ENCODE data around the gene CLTCL1.

The CLTCL1 gene

DNA sequence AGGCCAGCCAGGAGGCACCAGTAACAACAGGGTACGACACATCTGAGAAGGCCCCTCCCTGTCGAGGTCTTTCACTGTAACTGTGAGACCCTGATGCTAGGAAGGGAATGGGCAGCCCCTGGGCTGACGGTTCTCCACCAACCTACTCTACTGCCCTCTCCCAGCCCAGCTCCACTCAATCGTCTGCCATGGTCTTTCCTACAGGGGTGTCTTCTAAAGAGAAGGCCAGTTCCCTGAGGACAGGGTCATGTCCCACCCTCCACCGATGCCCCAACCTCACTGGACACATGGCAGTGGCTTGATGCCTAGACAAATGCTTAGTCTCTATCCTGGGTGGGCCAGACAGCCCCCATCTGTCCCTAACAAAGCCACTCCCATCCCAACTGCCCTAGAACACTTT lies 67.0 kb downstream of the CLTCL1 start:
- TF ChIP-seq, protein P1, sequence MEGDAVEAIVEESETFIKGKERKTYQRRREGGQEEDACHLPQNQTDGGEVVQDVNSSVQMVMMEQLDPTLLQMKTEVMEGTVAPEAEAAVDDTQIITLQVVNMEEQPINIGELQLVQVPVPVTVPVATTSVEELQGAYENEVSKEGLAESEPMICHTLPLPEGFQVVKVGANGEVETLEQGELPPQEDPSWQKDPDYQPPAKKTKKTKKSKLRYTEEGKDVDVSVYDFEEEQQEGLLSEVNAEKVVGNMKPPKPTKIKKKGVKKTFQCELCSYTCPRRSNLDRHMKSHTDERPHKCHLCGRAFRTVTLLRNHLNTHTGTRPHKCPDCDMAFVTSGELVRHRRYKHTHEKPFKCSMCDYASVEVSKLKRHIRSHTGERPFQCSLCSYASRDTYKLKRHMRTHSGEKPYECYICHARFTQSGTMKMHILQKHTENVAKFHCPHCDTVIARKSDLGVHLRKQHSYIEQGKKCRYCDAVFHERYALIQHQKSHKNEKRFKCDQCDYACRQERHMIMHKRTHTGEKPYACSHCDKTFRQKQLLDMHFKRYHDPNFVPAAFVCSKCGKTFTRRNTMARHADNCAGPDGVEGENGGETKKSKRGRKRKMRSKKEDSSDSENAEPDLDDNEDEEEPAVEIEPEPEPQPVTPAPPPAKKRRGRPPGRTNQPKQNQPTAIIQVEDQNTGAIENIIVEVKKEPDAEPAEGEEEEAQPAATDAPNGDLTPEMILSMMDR (IDR thresholded peaks at IDR 0.05; ENCODE audit: low read depth, low read length): no peak
- H3K4me3 ChIP-seq (ENCODE audit: low read depth, low read length): no peak overlapping the region

DNA sequence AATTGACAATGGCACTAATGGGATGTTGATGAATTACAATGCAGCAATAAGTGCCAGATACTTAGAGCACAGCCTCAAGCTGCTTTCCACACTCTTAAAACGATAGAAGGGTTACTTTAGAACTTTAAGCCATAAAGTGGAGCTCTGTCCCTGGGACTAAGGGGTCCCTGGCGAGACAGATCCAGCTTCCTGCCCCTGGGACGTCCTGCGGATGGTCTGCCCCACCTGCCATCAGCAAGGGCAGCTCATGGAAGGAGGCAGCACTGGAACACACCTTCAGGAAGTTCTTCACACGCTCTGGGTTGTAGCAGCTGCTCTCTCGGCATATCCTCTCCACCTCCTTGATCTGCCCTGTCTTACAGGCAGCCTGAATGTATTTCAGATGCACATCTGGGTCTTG lies 67.9 kb downstream of the CLTCL1 start:
- TF ChIP-seq, protein P1 (IDR thresholded peaks at IDR 0.05; ENCODE audit: low read depth, low read length): no peak
- H3K4me3 ChIP-seq (ENCODE audit: low read depth, low read length): no peak overlapping the region

DNA sequence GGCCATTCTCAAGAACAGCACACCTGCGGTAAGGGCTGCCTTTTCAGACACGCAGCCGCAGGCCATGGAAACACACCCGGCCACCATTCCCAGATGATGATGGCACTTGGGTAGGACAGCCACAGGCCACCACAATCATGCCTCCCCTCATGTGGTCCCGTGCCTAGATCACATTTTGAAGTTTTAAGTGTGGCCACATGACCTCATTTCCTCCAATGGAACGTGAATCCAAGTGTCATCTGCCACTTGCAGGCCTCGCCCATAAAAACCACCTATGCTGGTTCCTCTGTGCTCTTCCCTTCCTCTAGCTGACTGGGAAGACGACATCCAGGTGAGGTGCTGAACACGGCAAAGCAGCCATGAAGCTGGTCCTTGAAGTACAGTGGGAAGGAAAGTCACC lies 68.4 kb downstream of the CLTCL1 start:
- TF ChIP-seq, protein P1 (IDR thresholded peaks at IDR 0.05; ENCODE audit: low read depth, low read length): no peak
- no peak overlapping the region for H3K4me3 ChIP-seq (ENCODE audit: low read depth, low read length)

DNA sequence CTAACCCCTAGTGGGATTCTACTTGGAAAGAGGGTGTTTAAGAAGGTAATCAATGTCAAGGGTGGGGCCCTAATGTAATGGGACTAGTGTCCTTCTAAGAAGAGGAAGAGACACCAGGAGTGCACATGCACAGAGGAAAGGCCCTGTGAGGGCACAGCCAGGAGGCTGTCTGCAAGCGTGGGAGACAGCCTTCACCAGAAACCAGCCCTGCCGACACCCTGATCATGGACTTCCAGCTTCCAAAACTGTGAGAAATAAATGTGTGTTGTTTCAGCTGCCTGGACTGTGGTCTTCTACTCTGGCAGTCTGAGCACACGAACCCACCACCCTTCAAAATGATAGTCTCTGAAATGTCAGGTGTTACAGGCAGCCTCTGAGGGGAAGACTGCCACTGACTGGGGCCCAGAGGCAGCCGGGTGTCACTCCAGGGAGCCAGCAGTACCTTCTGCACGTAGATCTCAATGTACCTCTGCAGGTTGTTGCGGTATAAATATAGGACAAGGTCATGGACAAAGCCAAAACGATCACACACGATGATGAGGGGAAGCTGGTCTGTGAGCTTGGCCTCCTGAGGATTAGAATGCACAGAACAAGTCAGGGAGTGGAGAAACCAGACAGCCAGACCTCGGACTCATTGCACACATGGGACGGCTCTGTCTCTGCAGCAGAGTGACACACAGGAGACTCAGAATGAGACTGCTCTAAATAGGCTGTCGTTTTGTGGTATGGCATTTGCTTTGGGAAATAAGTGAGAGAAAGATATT lies 69.1 kb downstream of the CLTCL1 start:
- no peak overlapping the region for H3K4me3 ChIP-seq (ENCODE audit: low read depth, low read length)
- TF ChIP-seq, protein P1 (IDR thresholded peaks at IDR 0.05; ENCODE audit: low read depth, low read length): no peak

DNA sequence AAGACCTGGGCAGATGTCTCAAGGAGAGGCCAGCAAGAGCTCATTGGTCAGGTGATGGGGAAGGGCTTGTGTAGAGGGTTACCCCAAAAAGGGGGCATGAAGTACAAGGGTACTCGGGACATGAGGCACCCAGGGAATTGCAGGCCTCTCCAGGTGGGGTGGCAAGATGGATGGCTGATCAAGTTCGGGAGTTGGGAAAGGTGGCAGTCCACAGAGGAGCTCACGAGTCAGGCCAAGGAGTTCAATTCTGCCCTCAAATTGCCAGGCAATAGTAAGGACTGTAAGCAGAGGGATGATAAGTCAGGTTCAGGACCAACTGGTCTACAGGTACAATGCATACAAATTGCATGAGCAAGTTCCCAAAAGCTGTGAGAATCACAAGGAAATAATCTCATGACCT lies 70.7 kb downstream of the CLTCL1 start:
- H3K4me3 ChIP-seq (ENCODE audit: low read depth, low read length): no peak overlapping the region
- TF ChIP-seq, protein P1 (IDR thresholded peaks at IDR 0.05; ENCODE audit: low read depth, low read length): no peak

DNA sequence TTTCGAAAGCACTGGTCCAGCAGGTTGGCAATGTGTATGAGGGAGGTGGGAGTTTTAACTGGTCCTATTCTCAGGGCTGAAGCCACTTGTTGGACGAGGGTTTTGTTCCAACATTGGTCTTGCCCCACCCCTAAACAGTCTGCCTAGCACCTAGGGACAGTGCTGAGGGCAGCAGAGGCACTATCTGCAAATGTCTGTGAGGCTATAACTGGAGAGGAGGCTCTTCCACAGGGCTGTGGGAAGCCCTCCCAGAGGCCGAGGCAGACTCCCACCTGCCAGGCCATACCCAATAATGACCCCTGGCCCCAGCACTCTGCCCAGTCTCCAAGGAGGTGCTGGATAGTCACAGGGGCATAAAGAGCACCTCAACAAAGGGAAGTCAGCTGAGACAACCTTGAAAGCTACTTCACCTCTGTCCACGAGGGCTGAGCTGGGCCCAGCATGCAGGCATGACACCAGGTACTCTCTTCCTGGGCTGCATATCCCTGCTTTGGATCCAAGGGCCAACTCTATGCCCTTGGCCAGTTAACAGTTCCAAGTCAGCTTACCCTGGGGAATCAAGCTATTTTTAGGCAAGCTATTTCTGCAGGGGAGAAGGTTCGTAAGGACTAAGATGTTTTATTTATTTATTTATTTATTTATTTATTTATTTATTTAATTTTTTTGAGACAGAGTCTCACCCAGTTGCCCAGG lies 72.8 kb downstream of the CLTCL1 start:
- no peak overlapping the region for H3K4me3 ChIP-seq (ENCODE audit: low read depth, low read length)
- TF ChIP-seq, protein P1 (IDR thresholded peaks at IDR 0.05; ENCODE audit: low read depth, low read length): no peak

DNA sequence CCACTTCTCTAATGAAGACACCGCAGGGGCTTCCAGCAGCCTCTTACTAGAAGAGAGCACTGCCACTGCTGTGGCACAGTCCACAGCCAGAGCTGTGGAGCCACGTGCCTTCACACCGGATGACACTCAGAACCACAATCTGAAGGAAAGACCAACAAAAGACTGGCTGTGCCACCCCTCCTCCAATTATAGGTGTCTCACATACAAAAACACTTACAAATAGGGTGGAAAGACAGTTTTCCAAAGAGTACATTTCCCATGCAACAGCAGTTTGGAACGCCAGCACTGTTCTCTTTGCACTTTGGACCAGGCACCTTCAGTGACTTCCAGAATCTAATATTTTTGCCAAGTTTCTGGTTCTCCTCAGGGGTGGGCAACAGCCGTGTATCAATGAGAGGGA lies 74.9 kb downstream of the CLTCL1 start:
- TF ChIP-seq, protein P1 (IDR thresholded peaks at IDR 0.05; ENCODE audit: low read depth, low read length): no peak
- H3K4me3 ChIP-seq (ENCODE audit: low read depth, low read length): no peak overlapping the region
